Measurements from ENCODE around the gene TMEM25.

The TMEM25 gene

GRCh38 chr11:118491041-118491440 lies 40.0 kb upstream of the TMEM25 start:
- TF ChIP-seq REST (IDR thresholded peaks at IDR 0.05; ENCODE audit: insufficient read depth in 1 of 2, low read depth in 2 of 2, low read length in 2 of 2) = no peak
- no peak for TF ChIP-seq SIN3A (IDR thresholded peaks at IDR 0.05; ENCODE audit: borderline replicate concordance, insufficient read depth, low read length)
- no peak for TF ChIP-seq POLR2AphosphoS5 (IDR thresholded peaks at IDR 0.05; ENCODE audit: low read depth, low read length)
- TF ChIP-seq FOXP2 (optimal IDR thresholded peaks at IDR 0.05; ENCODE audit: borderline replicate concordance, extremely low read depth, extremely low read length, insufficient read depth) = no peak
- TF ChIP-seq TAF1 (IDR thresholded peaks at IDR 0.05; ENCODE audit: borderline replicate concordance, insufficient read depth, low read length) = no peak

- TF ChIP-seq POLR2AphosphoS5 (IDR thresholded peaks at IDR 0.05; ENCODE audit: low read depth, low read length) = no peak
- TF ChIP-seq TAF1 (IDR thresholded peaks at IDR 0.05; ENCODE audit: borderline replicate concordance, insufficient read depth, low read length) = no peak
- no peak for TF ChIP-seq FOXP2 (optimal IDR thresholded peaks at IDR 0.05; ENCODE audit: borderline replicate concordance, extremely low read depth, extremely low read length, insufficient read depth)
Measured at GRCh38 chr11:118497831-118498230, 33.2 kb upstream of the TMEM25 start.

GRCh38 chr11:118503216-118503615 lies 27.8 kb upstream of the TMEM25 start:
- no peak for TF ChIP-seq REST (IDR thresholded peaks at IDR 0.05; ENCODE audit: insufficient read depth in 1 of 2, low read depth in 2 of 2, low read length in 2 of 2)
- TF ChIP-seq FOXP2 (optimal IDR thresholded peaks at IDR 0.05; ENCODE audit: borderline replicate concordance, extremely low read depth, extremely low read length, insufficient read depth) = no peak
- TF ChIP-seq TAF1 (IDR thresholded peaks at IDR 0.05; ENCODE audit: borderline replicate concordance, insufficient read depth, low read length) = no peak
- no peak for TF ChIP-seq POLR2AphosphoS5 (IDR thresholded peaks at IDR 0.05; ENCODE audit: low read depth, low read length)
- no peak for TF ChIP-seq SIN3A (IDR thresholded peaks at IDR 0.05; ENCODE audit: borderline replicate concordance, insufficient read depth, low read length)

- no peak for TF ChIP-seq POLR2AphosphoS5 (IDR thresholded peaks at IDR 0.05; ENCODE audit: low read depth, low read length)
- no peak for TF ChIP-seq TAF1 (IDR thresholded peaks at IDR 0.05; ENCODE audit: borderline replicate concordance, insufficient read depth, low read length)
- TF ChIP-seq FOXP2 (optimal IDR thresholded peaks at IDR 0.05; ENCODE audit: borderline replicate concordance, extremely low read depth, extremely low read length, insufficient read depth) = no peak
- no peak for TF ChIP-seq REST (IDR thresholded peaks at IDR 0.05; ENCODE audit: insufficient read depth in 1 of 2, low read depth in 2 of 2, low read length in 2 of 2)
- no peak for TF ChIP-seq SIN3A (IDR thresholded peaks at IDR 0.05; ENCODE audit: borderline replicate concordance, insufficient read depth, low read length)
Measured at GRCh38 chr11:118511601-118512000, 19.4 kb upstream of the TMEM25 start.

- TF ChIP-seq POLR2AphosphoS5 (IDR thresholded peaks at IDR 0.05; ENCODE audit: low read depth, low read length) (no peak), FOXP2 (optimal IDR thresholded peaks at IDR 0.05; ENCODE audit: borderline replicate concordance, extremely low read depth, extremely low read length, insufficient read depth) (no peak), REST (IDR thresholded peaks at IDR 0.05; ENCODE audit: insufficient read depth in 1 of 2, low read depth in 2 of 2, low read length in 2 of 2) (no peak), TAF1 (IDR thresholded peaks at IDR 0.05; ENCODE audit: borderline replicate concordance, insufficient read depth, low read length) (no peak), SIN3A (IDR thresholded peaks at IDR 0.05; ENCODE audit: borderline replicate concordance, insufficient read depth, low read length) (no peak)
Measured at GRCh38 chr11:118514103-118514502, 16.9 kb upstream of the TMEM25 start.
